Activated naive CD4-positive, alpha-beta T cell treated with Interleukin-2 at 50 U/mL for 16 hours (primary cell): ENCODE measurements around the gene CAPN12.
A peak's percentile ranks its signal among the peaks of the same experiment; 100 is the strongest.

Experiments
- DNase-seq: peaks from one replicate; pipeline ENCODE4 v3.0.0-alpha.2; 2020

Gene CAPN12

DNA sequence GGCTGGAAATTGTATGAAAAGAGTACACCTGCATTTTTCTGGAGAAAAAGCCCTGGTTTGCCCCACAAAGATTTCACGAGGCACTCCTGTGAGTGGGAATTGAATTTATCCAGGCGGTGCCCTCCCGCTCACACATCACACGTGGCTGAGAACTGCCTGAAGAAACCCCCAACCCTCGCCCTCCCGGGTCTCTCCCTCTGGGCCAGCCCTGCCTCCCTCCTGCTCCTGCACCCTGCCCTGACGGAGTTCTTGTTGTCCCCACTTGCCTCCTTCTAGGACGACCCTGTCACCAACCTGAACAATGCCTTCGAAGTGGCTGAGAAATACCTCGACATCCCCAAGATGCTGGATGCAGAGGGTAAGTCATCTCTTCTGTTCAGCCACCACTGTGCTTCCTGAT lies 35.2 kb downstream of the CAPN12 start:
- DNase-seq = no peak

DNA sequence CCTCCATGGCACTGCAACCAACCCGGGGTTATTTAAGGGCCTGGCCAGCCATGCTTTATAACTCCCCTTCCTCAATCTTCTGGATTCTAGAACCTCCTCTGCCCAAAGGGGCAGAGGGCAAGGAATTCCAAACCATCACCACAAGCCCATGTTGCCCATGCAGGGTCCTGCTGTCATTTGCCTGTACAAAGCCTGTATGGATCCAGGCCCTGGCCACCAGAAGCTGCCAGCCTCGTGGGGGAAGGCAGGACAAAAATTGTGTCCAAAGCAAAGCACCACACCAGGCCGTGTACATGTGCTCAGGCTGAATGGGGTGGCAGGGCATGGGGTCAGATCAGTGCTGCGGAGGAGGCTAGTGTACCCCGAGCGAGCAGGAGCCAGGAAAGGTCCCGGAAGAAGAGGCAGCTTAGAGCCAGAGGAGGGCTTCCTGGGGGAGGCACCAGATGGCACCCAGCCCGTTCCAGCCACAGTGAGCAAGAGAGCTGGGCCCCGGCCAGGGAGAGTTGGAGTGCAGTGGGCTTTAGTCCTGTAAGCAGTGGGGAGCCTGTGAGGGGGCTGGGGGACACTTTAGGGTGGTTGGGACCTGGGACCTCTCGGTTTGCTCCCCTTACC lies 35.8 kb downstream of the CAPN12 start:
- DNase-seq = no peak

DNA sequence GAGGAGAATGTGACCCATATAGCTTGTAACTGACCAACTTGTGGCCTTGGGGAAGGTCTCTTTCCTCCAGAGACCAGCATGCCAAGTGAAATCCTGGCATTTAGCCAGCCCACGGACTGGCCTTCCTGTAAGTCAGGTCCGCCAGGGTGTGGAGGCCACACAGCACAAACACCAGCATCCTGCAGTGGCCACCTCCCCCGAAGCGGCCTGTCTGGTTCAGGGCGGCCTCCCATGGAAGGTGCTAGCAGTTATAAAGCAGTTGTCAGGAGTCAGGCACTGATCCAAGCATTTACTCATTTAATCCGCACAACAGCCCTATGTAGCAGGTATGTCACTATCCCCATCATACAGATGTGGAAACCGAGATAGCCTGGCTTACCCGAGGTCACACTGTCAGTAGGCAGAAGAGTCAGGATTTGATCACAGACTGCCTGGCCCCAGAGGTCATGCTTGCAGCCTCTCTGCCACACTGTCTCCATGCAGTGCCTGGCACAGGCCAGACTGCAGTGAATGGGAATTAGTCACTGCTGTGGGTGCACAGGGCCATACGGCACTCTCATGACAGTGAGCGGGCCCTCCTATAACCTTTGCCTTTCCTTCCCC lies 36.7 kb downstream of the CAPN12 start:
- DNase-seq = no peak

DNA sequence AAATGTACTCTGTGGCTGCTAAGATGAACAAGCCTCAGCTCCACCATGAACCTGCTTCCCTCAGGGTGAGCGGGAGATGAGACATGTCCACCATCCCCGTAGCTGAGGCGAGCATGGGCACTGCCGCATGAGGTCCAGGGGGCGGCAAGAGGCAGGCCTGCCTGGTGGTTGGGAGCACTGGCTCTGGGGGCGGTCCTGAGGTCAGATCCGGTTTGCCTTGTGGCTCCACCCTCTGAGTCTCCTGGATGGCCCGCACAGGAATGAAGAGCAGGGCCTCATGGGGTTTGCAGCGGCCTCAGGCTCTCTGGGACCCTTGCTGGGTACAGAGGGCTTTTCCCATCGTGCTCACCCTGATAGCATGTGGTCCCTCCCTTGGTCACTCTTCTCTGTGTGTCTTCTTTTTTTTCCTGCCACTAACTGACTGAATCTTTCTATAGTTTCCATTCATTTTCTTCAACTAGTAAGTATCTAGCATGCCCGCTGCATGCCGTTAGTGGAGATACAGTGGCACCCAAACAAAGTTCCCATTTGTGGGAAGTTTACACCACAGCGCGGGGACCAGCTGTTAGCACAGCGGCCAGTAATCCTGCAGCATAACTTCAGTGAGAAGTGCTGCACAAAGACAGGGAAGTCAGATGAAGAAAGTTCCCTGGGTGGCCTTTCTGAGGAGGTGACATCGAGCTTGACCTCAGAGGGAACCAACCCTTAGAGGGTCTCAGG lies 37.3 kb downstream of the CAPN12 start:
- DNase-seq = no peak

DNA sequence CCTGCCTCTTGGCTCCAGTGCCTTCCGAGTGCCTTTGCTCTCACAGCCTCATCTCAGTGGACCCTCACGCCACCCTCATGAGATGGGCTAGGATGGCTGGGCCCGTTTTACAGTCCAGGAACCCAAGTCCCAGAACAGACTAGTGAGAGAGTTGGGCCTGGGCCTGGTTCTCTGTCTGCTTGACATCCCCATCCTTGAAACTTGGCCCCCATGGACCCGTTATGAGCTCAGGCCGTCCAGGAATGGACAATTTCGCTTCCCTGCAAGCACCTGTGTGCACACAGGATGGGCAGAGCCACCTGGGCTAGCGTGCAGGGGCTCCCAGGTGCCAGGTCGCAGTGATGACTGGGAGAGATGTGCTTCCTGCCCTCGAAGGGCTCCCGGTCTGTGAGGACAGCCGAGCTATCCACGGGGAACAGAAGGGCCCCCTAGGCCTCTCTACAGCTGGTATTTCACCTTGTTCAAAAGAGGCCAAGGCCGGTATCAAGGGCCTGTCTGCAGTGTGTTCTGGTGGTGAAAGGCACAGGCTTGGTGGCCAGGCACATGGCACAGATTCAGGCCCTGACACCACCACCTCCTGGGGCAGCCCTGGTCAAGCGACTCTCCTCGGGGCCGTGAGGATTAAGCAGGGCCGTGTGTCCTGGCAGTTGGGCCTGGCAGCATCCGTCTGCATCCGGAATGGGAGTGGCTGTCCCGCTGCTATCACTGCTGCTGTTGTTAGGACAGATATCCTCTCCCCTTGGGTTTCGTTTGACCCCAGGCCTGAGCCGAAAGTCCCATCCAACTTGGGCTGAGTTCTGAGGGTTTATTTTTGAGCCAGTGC lies 38.9 kb downstream of the CAPN12 start:
- DNase-seq = no peak

DNA sequence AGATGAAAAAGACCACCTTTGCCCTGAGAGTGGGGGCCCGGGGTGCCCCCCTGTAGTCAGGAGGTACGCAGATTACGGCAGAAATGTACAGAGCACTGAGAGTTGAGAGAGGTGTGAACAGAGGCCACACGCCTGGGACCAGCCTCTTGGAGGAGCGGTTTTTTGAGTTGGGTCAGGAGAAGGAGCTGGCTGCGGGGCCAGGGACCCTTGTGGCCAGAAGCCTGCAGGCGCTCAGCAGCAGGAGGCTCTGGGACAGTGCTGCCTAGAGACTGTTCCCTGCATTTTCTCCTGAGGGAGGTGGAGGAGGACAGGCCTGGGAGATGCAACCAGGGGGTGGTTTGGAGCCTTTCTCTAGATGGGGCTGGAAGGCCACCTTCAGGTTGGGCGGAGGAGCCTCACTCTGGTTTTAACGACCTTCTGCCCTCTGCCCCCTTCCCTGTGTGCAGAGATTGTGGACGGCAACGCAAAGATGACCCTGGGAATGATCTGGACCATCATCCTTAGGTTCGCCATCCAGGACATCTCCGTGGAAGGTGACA lies 39.7 kb downstream of the CAPN12 start:
- no peak for DNase-seq

DNA sequence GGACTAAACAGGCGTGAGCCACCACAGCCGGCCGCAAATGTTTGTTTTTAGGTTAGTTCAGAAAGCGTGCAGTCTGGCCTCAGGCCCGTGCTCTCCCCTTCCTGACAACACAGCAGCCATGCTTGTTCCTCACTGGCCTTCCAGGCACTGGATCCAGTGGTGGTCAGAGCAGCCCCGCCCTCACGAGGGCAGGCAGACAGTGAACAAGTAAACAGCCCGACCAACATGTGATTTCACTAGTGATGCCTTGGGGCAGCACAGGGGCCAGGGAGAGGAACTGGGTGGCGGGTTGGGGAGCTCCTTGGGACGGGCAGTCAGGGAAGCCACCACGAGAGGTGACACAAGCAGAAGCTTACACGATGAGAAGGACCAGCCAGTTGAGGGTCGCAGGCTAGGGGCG lies 40.8 kb downstream of the CAPN12 start:
- no peak for DNase-seq

DNA sequence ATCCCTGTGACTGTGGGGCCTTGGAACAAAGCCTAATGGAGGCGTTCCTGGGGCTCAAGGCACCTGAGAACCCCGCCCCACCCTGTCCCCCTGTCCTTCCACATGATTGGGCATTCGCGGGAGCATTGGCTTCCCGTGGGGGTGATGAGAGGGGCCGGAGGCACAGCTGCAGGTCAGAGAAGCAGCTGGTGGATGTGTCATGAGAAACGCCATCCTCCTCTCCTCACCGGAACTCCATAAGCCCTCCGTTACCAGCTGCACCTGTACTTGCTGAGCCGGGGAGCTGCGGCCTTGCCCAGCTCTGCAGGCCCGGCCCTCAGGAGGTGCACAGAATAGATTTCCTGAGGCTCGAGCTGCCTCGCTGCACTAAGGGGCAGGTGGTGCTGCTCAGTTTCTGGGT lies 42.0 kb downstream of the CAPN12 start:
- no peak for DNase-seq

DNA sequence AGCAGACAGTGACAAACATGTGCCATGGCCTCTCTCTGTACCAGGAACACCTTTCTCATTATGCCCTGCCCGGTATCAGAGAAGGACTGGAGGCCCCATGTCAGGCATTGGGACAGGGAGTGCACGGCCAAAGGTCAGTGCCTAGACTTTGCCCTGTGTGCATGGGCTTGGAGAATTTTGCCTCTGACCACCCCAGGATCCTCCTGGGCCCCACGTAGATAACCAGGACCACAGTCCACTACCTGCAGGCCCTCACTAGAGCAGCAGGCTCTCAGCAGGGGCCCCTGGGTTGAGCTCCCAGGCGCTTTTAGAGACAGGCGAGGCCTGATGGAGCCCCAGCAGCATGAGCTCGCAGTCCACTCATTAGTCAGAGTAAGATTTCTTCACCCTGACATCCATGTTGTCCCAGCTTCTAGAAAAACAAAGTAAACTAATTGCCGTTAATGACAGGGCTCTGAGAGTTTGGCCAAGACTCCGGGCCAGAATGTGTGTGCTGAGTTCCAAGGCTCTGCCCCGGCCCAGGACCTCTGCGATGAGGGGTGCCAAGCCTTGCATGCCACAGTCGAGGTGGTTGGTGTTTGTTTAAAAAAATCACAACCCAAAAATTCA lies 42.7 kb downstream of the CAPN12 start:
- no peak for DNase-seq

DNA sequence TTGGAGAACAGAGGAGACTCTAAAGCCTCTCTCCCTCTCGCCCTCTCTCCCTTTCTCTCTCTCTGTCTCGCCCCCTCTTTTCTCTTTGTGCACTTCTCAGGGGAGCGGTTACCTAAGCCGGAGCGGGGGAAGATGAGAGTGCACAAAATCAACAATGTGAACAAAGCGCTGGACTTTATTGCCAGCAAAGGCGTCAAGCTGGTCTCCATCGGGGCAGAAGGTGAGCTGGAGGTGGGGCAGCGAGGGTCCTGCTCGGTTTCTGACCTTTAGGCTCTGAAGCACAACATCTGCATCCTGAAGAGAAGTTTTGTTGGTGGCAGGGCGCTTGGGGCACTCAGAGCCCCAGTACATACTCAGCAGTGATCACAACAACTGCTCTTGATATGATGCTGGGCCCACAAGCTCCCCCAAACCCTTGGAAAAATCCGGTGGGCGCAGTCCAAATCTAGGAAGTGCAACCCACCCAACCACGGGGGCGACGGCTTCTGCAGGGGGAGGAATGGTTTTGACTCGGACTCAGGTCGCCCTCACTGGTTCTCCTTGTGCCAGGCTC lies 43.3 kb downstream of the CAPN12 start:
- DNase-seq = no peak

DNA sequence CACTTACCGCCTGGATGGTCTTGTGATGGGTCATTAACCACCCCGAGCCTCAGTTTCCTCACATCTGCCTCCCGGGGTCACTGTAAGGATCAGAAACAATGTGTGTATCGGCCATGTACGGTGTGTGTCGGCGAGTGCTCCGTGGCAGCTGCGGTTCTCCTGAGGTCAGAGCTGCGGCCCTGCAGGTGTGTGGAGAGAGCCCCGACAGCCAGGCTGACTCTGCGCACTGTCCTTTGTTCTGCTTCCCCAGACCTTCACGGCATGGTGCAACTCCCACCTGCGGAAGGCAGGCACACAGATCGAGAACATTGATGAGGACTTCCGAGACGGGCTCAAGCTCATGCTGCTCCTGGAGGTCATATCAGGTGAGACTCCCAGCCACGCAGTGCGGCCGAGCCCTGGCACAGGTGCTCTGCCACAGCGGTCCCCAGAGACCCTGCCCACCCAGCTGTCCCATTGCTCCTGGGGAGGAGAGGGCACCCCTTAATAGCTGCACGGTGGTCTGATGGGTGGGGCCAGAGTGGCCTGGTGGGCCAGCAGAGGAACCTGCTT lies 43.8 kb downstream of the CAPN12 start:
- DNase-seq = no peak

DNA sequence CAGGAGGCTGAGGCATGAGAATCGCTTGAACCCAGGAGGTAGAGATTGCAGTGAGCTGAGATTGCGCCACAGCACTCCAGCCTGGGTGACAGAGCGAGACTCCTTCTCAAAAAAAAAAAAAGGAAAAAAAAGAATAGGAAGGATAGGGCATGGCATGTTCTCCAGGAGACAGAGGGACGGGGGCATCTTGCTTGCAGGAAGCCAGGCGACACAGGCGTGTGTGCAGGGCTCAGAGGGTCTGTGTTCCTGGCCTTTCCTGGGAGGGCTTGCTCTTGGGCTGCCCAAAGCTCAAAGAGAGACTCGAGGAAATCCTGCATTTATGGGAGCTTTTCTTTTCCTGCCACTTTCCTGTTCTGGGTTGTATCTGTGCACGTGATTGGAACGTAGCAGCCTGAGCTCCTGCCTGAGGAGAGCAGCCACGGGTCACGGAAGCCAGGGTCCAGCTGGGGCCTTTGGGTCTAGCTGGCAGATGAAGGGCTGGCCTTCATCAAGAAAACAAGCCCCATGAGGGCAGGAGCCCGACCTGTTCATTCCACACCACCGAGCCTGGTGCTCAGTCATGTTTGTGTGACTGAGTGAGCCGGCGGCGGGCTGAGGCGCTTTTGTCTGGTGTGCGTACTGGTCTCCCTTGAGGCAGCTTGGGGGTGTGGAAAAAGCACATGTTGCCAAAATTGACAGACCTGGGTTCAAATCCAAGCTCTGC lies 44.5 kb downstream of the CAPN12 start:
- DNase-seq = no peak

DNA sequence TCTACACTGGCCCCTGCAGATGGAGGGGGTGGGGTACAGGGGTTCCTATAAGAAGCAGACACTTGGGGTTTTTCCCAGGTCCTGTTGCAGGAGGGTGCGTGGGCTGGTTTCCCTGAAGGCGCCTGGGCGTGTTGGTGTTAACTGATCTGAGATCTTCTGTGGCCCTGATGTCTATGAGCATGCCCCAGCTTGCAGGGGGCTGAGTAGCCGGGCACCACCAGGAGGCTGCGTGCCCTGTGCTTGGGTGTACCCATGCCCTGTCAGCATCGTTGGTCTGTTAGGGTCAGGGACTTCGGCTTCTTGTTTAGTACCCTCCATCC lies 45.3 kb downstream of the CAPN12 start:
- peak; percentile 35 for DNase-seq

DNA sequence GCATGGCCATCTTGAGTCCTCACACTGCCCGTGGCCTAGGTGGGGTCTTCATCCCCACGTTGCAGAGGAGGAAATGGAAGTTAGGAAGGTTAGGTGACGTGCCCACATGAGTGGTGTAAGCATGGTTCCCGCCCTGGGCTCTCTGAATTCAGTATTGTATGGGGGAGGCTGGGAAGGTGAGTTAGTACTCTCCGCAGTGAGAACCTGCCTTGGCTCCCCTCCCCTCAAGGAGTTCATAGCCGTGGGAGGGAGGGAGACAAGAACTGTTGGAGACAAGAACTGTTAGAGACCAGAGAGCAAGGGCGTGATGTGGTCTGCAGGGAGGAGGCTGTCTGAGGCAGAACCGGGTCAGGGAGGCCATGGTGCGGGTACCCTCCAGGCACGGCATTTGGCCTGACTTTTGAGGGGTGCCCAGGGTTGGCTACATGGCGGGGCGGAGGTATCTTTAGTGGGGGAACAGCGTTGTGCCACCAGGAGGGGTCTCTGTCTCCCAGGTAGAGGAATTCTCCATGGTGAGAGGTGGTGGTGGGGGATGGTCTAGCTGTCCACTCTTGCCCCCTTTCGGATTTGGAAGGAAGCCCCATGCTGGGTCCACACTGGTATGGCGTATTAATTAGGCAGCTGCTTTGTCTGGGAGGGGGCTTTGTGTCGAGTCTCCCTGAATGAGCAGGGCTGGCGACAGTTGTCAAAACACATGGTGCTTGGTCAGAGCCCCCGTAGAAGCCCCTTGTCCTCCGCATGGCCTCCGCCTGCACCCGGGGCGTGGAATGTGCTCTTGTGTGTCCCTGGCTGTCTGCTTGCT lies 45.8 kb downstream of the CAPN12 start:
- no peak for DNase-seq

DNA sequence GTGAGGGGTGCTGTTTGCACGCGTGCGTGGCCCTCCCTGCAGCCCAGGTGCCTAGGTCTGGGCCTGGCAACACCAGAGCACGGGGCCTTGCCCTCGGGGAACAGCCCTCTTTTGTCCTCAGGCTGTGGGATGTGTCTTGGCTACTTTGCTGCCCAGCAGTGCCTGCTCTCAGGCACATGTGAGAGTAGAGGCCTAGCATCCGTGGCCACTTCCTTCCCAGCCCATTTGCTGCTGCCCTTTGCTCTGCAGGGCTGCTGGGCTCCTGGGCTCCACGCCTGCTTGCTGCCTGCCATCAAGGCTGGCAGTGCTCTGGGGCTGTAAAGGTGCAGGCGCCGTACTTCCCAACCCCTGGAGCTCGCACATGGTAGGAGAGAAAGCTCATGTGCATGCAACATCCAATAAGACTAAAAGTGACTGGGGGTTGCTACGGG lies 46.6 kb downstream of the CAPN12 start:
- no peak for DNase-seq

DNA sequence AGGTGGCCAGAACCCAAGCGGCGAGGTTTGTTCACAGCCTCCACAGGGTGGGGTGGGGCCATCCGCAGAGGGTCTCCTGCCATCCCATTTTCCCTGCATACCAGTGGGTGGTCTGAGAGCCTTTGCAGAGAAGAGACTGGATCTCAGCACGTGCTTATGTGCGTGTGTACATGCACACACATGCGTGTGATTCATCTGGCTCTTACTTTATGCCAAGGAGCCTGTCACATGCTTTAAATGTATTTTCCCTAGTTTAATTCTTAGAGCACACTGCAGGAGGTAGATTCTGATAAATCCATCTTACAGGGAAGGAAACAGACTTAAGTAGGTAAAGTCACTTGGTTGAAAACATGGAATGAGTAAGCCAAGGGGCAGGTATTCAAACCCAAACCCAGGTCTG lies 47.1 kb downstream of the CAPN12 start:
- no peak for DNase-seq

DNA sequence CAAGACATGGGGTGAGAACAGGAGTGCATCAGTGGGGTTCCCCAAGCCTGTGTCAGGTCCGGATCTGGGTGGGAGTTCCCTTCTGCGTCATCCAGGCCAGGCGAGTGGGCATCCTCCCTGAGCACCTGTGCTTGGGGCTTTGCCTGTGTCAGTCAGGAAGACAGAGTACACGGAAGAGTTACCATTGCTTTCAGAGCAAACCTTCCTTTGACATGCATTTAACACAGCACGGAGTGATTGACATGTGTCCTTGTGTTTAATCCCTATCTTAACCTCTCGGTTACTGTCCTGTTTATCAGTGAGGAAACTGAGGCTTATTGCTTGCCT lies 47.6 kb downstream of the CAPN12 start:
- DNase-seq = no peak

DNA sequence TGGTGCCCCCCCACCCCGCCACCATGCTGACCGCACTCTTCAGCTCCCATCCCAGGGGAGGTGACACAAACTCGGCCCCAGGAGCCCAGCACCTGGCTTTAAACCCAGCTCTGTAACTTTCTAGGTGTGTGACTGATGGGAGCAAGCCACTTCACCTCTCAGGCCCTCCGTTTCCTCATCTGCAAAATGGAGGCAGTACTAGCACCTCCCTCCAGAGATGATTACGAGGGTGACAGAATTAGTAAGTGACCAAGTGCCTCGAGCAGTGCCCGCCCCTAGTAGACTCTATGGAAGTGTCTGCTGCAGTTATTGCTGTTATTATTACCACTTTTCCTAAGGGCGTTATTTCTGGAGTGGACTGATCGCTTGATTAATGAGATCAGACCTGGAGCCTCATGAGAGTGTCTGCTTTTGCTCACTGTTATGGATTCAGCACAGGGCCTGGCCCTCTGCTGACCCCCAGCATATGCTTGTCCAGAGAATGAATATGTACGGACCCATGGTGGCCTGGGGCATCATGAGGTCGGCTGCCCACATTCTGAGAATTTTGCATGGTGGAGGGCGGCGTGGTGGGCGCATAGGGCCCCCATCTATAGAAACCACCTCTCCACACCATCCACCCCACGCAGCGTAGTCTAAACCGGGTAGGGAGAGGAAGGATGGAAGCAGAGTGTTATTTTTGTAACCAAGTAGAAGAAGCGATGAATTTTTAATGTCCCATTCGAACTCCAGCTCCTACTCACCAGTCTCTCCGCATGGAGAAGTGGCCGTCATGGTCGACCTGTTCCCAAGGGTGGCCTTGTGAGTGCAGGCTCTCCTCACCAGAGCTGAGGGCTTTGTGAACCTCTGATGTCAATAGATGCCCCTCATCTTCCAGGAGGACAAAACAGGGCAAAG lies 48.2 kb downstream of the CAPN12 start:
- no peak for DNase-seq

DNA sequence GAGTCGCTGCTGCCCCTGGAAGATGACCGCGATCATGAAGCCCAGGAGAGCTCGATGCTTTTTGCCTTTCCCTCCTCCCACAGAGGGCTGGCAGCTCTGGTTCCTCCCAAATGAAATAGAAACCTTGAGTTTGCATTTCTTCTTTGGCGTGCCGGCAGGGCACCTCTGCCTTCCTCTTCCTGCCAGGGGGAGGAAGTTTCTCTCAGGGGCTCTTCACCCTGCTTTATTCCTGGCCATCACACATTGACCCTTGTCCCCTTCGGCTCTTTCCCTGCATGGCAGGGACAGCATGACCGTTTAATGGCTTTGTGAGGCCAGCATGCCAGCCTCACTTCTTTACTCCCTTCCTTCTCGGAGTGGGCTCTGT lies 49.0 kb downstream of the CAPN12 start:
- no peak for DNase-seq
